Measurements from ENCODE around the gene TM9SF1. TPM values are rescaled to one million over a fixed set of nuclear protein-coding genes. Genes with fewer than 3 reads are reported as not detected.
"Not testable (repeated sequence)": the region's sequence is repeated elsewhere in the genome, so short reads cannot be mapped to it uniquely, and the experiment has no call there.

Gene TM9SF1
- total RNA-seq, 6 donors from 2014 or later: 15.7 to 75.4 (median 53.8) TPM

DNA sequence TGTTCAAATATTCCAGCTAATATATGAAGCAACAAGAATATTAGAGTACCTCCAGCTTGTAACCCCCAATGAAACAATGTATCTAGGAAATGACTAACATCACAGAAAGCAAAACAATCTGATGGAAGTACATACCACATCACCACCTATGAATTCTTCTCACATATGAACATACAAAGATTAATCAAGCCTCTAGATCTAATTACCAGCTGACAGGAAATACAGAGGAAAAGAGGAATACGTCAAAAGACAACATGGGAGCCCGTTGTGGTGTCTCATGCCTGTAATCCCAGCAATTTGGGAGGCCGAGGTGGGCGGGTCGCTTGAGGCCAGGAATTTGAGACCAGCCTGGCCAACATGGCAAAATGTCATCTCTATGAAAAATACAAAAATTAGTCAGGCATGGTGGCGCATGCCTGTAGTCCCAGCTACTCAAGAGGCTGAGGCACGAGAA is 29.4 kb upstream of the TM9SF1 start:
- H3K4me1 ChIP-seq: peaks cover 0 to 12% (median 4%) of the 10 kb centered on the region in 4 donors
- H3K36me3 ChIP-seq: peaks cover 0 to 21% (median 3%) of the 10 kb centered on the region in 4 donors
- ATAC-seq (ENCODE audit: low FRiP score in 2 of 2) (no peak), DNase-seq (no peak)
- no peaks in the 10 kb centered on the region for H3K27me3 ChIP-seq
- no peak overlapping the region for H3K4me3 ChIP-seq
- H3K9me3 ChIP-seq: no peaks in the 10 kb centered on the region
- WGBS, 2 donors: 73 to 78% methylated on average over 7 of the region's 7 CpGs
- peak overlapping the region in 1 of 4 donors; percentile 60 for H3K27ac ChIP-seq
- no peak for TF ChIP-seq EP300 (IDR thresholded peaks at IDR 0.05)
- no peak for TF ChIP-seq POLR2A (IDR thresholded peaks at IDR 0.05)
- TF ChIP-seq POLR2AphosphoS5 (IDR thresholded peaks at IDR 0.05): no peak
- TF ChIP-seq CTCF (IDR thresholded peaks at IDR 0.05): no peak

GRCh38 chr14:24222987-24223386 is 27.7 kb upstream of the TM9SF1 start:
- not testable (repeated sequence) for H3K27ac ChIP-seq; DNase-seq; H3K4me3 ChIP-seq; ATAC-seq (ENCODE audit: low FRiP score in 2 of 2); H3K9me3 ChIP-seq; H3K27me3 ChIP-seq; H3K4me1 ChIP-seq
- 100% methylated on average over 3 to 4 of the region's 4 CpGs for WGBS, 2 donors
- peaks cover 0 to 13% (median 5%) of the 10 kb centered on the region in 4 donors for H3K36me3 ChIP-seq

DNA sequence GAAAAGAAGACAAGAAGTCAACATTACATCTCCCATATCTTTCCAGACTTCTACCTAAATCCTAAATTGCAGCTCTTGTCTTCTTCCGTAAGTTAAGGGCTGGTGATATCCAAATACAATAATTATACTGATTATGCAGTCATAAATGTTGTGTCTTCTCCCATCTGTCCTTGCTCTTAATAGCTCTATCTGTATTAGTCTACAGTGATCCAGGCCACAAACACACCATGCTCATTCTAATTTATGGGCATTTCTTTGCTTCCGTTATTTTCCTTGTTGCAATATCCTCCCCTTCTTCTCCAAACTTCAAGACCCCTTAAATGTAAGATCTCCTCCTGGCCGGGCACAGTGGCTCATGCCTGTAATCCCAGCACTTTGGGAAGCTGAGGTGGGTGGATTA is 24.3 kb upstream of the TM9SF1 start:
- Histone ChIP-seq H3K9me3 (no peaks in the 10 kb centered on the region), H3K36me3 (peaks cover 0 to 10% (median 5%) of the 10 kb centered on the region in 4 donors), H3K27me3 (no peaks in the 10 kb centered on the region), H3K4me3 (no peak overlapping the region), H3K27ac (no peak overlapping the region), H3K4me1 (peaks cover 10 to 16% (median 14%) of the 10 kb centered on the region in 4 donors)
- TF ChIP-seq EP300 (IDR thresholded peaks at IDR 0.05) (no peak), POLR2A (IDR thresholded peaks at IDR 0.05) (no peak), CTCF (IDR thresholded peaks at IDR 0.05) (no peak), POLR2AphosphoS5 (IDR thresholded peaks at IDR 0.05) (no peak)
- 57 to 63% methylated on average over 3 of the region's 3 CpGs for WGBS, 2 donors
- DNase-seq (no peak), ATAC-seq (ENCODE audit: low FRiP score in 2 of 2) (no peak)

- Histone ChIP-seq H3K9me3 (no peaks in the 10 kb centered on the region), H3K36me3 (peaks cover 0 to 10% (median 5%) of the 10 kb centered on the region in 4 donors), H3K4me1 (peaks cover 11 to 18% (median 17%) of the 10 kb centered on the region in 4 donors), H3K27me3 (no peaks in the 10 kb centered on the region), H3K27ac (no peak overlapping the region), H3K4me3 (no peak overlapping the region)
- TF ChIP-seq POLR2A (IDR thresholded peaks at IDR 0.05) (no peak), EP300 (IDR thresholded peaks at IDR 0.05) (no peak), CTCF (IDR thresholded peaks at IDR 0.05) (no peak)
- 80 to 85% methylated on average over 4 of the region's 4 CpGs for WGBS, 2 donors
- ATAC-seq (ENCODE audit: low FRiP score in 2 of 2): no peak
- DNase-seq: no peak
Measured at GRCh38 chr14:24219080-24219479, 23.8 kb upstream of the TM9SF1 start.

DNA sequence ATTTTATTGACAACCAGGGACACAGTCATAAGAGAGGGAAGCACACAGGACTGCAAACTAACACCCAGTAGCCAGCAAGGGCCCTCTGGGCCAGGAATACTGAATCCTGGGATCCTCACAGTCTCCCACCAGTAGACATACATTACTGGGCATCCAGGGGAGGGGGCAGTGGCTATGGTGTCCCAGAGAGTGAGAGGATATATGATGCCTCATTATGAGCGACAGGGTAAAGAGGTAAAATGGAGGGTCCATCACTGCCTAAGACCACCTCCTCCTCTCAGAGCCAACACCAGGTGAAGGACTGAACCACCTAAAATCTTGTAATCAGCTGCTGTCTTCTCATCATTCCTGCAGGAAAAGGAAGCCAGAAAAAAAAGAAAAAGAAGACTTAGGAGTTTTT is 21.6 kb upstream of the TM9SF1 start:
- ATAC-seq (ENCODE audit: low FRiP score in 2 of 2); H3K27ac ChIP-seq; H3K4me3 ChIP-seq; H3K9me3 ChIP-seq; H3K27me3 ChIP-seq; DNase-seq; H3K36me3 ChIP-seq: not testable (repeated sequence)
- H3K4me1 ChIP-seq: peaks cover 18 to 34% (median 25%) of the 10 kb centered on the region in 4 donors
- WGBS, 2 donors: 94 to 100% methylated on average over 1 of the region's 1 CpG

DNA sequence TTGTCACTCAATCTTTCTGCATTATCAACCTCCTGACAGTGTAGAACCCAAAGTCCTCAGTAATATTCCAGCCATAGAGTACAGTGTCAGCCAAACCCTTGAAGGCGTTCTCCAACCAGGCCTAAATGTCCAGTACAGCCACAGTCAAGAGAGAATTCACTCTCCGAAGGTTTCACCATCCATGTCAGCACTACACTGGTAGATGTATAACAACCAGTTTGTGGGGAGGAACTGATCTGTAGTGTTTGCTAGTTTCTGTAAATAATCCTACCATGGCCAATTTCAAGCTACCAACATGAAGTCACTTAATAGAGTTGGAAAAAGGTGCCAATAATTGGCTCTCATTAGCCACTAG is 21.1 kb upstream of the TM9SF1 start:
- H3K36me3 ChIP-seq: peaks cover 3 to 11% (median 6%) of the 10 kb centered on the region in 4 donors
- ATAC-seq (ENCODE audit: low FRiP score in 2 of 2) (no peak), DNase-seq (no peak)
- no peaks in the 10 kb centered on the region for H3K9me3 ChIP-seq
- TF ChIP-seq POLR2A (IDR thresholded peaks at IDR 0.05) (no peak), EP300 (IDR thresholded peaks at IDR 0.05) (no peak)
- peak overlapping the region in 1 of 4 donors; percentile 70 for H3K4me3 ChIP-seq
- no peaks in the 10 kb centered on the region for H3K27me3 ChIP-seq
- WGBS, 2 donors: 75 to 92% methylated on average over 2 of the region's 2 CpGs
- peak overlapping the region; percentile 88 to 91 (median 90) for H3K27ac ChIP-seq
- peaks cover 18 to 39% (median 25%) of the 10 kb centered on the region in 4 donors for H3K4me1 ChIP-seq

Data from upper lobe of left lung (tissue), 6 donors.